Measurements from ENCODE around the gene THEM5. TPM values are rescaled to one million over a fixed set of nuclear protein-coding genes. Genes with fewer than 3 reads are reported as not detected.

Gene THEM5
- polyA plus RNA-seq, 1 donor (not counting 4 experiments of a cell fraction or from before 2014, with no cell fraction given), result 0.18 TPM

DNA sequence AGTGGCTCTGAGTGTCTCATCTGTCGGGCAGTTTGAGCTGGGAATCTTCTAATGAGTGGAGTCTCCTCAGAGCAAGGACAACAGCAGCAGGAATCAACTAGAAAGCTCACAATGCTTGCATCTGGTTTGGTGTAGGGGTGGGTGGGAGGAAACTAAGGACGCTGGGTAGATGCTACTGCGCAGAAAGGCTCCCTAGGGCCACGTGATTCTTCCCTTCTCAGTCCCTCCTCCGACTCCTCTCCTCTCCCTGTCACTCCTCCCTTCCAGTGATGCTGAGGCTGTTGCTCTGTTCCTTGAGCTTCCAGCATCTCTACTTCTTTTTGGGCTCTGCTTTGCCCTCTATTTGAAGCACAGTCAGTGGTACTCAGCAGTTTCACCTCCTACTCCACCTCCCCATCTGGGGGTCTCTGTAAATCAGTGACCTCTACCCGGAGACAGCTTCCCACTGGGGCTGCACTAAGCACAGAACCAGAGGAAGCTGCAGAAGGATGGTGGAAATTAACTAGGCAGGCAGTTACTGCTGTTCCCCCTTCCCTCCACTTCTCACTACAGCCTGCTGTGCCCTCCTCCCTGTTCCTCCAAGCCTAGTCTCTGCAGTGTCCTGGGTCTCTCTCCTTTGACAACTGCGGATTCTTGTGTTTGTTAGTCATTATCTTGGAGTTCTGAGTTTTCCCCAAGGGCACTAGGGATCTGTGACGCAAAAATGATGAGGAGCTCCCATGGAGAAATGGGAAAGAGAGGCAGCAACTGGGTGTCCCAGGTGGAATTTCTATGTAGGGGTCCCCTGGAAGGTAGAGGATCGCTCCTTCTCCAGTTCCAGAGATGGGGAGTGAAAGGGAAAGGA, 54.1 kb downstream of the THEM5 start:
- dilution Hi-C loops (cut with MboI; ENCODE audit: extremely low pct_ligation_motif_present, low sequenced_read_pairs), result no loop called here
- H3K27me3 ChIP-seq (ENCODE audit: control insufficient read depth, extremely low read depth, insufficient read depth, low read length), result peaks cover 22% of the 10 kb centered on the region

DNA sequence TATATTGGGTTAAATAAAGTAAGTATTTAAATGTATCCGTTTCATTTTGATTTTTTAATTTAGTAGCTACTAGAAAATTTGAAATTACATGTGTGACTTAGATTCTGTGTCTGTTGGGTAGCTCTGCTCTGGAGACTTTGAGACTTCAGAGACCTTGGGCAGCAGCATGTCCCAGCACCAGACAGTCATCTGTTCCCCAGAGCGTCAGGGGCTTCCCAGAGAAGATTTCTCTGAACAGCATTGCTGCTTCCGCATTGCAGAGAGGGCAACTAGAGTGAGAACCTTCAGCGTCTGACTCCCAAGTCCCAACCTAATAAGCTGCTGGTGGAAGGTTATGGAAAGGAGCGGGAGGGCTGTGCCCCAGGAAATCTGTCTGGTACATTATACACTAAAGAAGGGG, 54.9 kb downstream of the THEM5 start:
- H3K4me3 ChIP-seq (ENCODE audit: control insufficient read depth in 2 of 3, extremely low read depth in 1 of 3, insufficient read depth in 2 of 3, low read depth in 1 of 3, low read length in 3 of 3), result no peak overlapping the region
- H2AFZ ChIP-seq (ENCODE audit: control insufficient read depth, low read length), result no peak overlapping the region
- FAIRE-seq (no peak), DNase-seq (ENCODE audit: low read depth, low spot score) (no peak)
- H3K9me1 ChIP-seq (ENCODE audit: control insufficient read depth, extremely low read depth, insufficient read depth, low read length), result no peaks in the 10 kb centered on the region
- H3K27ac ChIP-seq (ENCODE audit: control insufficient read depth, insufficient read depth, low read length), result no peak overlapping the region
- H3K9me3 ChIP-seq (ENCODE audit: control insufficient read depth, low read depth, low read length), result no peaks in the 10 kb centered on the region
- H3K79me2 ChIP-seq (ENCODE audit: control insufficient read depth, insufficient read depth, low read length), result no peaks in the 10 kb centered on the region
- H3K27me3 ChIP-seq (ENCODE audit: control insufficient read depth, extremely low read depth, insufficient read depth, low read length), result peaks cover 15% of the 10 kb centered on the region
- TF ChIP-seq EZH2 (IDR thresholded peaks at IDR 0.05; ENCODE audit: low read length), result no peak
- TF ChIP-seq, protein P1, sequence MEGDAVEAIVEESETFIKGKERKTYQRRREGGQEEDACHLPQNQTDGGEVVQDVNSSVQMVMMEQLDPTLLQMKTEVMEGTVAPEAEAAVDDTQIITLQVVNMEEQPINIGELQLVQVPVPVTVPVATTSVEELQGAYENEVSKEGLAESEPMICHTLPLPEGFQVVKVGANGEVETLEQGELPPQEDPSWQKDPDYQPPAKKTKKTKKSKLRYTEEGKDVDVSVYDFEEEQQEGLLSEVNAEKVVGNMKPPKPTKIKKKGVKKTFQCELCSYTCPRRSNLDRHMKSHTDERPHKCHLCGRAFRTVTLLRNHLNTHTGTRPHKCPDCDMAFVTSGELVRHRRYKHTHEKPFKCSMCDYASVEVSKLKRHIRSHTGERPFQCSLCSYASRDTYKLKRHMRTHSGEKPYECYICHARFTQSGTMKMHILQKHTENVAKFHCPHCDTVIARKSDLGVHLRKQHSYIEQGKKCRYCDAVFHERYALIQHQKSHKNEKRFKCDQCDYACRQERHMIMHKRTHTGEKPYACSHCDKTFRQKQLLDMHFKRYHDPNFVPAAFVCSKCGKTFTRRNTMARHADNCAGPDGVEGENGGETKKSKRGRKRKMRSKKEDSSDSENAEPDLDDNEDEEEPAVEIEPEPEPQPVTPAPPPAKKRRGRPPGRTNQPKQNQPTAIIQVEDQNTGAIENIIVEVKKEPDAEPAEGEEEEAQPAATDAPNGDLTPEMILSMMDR (optimal IDR thresholded peaks at IDR 0.05 in 1 of 3, IDR thresholded peaks at IDR 0.05 in 1 of 3, conservative IDR thresholded peaks at IDR 0.05 in 1 of 3; ENCODE audit: extremely low read depth in 1 of 3, insufficient read depth in 2 of 3, low read length in 3 of 3), result no peak
- dilution Hi-C loops (cut with MboI; ENCODE audit: extremely low pct_ligation_motif_present, low sequenced_read_pairs), result no loop called here
- no peak overlapping the region for H3K9ac ChIP-seq (ENCODE audit: control insufficient read depth, extremely low read depth, insufficient read depth, low read length)
- no peaks in the 10 kb centered on the region for H4K20me1 ChIP-seq (ENCODE audit: control insufficient read depth, extremely low read depth, insufficient read depth, low read length)
- no peaks in the 10 kb centered on the region for H3K36me3 ChIP-seq (ENCODE audit: control insufficient read depth in 2 of 2, extremely low read depth in 1 of 2, insufficient read depth in 2 of 2, low read length in 2 of 2)
- H3K4me1 ChIP-seq (ENCODE audit: control insufficient read depth, extremely low read depth, insufficient read depth, low read length), result peaks cover 8% of the 10 kb centered on the region
- H3K4me2 ChIP-seq (ENCODE audit: control insufficient read depth, extremely low read depth, insufficient read depth, low read depth, low read length), result no peak overlapping the region

More for the DNA sequence above, 54.1 kb downstream of the THEM5 start:
- no peak overlapping the region for H2AFZ ChIP-seq (ENCODE audit: control insufficient read depth, low read length)
- no peak overlapping the region for H3K4me2 ChIP-seq (ENCODE audit: control insufficient read depth, extremely low read depth, insufficient read depth, low read depth, low read length)
- H3K27ac ChIP-seq (ENCODE audit: control insufficient read depth, insufficient read depth, low read length), result no peak overlapping the region
- no peak overlapping the region for H3K4me3 ChIP-seq (ENCODE audit: control insufficient read depth in 2 of 3, extremely low read depth in 1 of 3, insufficient read depth in 2 of 3, low read depth in 1 of 3, low read length in 3 of 3)
- no peak overlapping the region for H3K9ac ChIP-seq (ENCODE audit: control insufficient read depth, extremely low read depth, insufficient read depth, low read length)
- H3K9me1 ChIP-seq (ENCODE audit: control insufficient read depth, extremely low read depth, insufficient read depth, low read length), result no peaks in the 10 kb centered on the region
- H3K36me3 ChIP-seq (ENCODE audit: control insufficient read depth in 2 of 2, extremely low read depth in 1 of 2, insufficient read depth in 2 of 2, low read length in 2 of 2), result no peaks in the 10 kb centered on the region
- H3K4me1 ChIP-seq (ENCODE audit: control insufficient read depth, extremely low read depth, insufficient read depth, low read length), result peaks cover 8% of the 10 kb centered on the region
- no peak for FAIRE-seq
- TF ChIP-seq EZH2 (IDR thresholded peaks at IDR 0.05; ENCODE audit: low read length), result no peak
- no peak for DNase-seq (ENCODE audit: low read depth, low spot score)
- no peaks in the 10 kb centered on the region for H3K79me2 ChIP-seq (ENCODE audit: control insufficient read depth, insufficient read depth, low read length)
- H3K9me3 ChIP-seq (ENCODE audit: control insufficient read depth, low read depth, low read length), result no peaks in the 10 kb centered on the region
- no peaks in the 10 kb centered on the region for H4K20me1 ChIP-seq (ENCODE audit: control insufficient read depth, extremely low read depth, insufficient read depth, low read length)

Small RNA genes lying within 50 kb of the gene (small RNA-seq; reads per million reads assigned to genes)
- gene RF00019 (ENCODE audit: insufficient read length in 3 of 3, low read depth in 3 of 3, low replicate concordance in 1 of 3), result 0 reads per million in 3 experiments

Other genes with a start within 250 kb of the THEM5 start
- gene SNX27, start 241.7 kb downstream of the THEM5 start, polyA plus RNA-seq, result 10.2 to 17.3 TPM (median 15.7 TPM) in 3 replicates
- not detected in 3 replicates for gene CELF3, start 136.9 kb downstream of the THEM5 start, polyA plus RNA-seq
- not detected in 3 replicates for gene RIIAD1, start 132.2 kb downstream of the THEM5 start, polyA plus RNA-seq
- 73.7 to 125 TPM (median 75.0 TPM) in 3 replicates for gene MRPL9, start 90.2 kb downstream of the THEM5 start, polyA plus RNA-seq
- gene TDRKH, start 63.2 kb downstream of the THEM5 start, polyA plus RNA-seq, result 7.1 to 10.4 TPM (median 9.7 TPM) in 3 replicates
- not detected in 3 replicates for gene LINGO4, start 48.3 kb downstream of the THEM5 start, polyA plus RNA-seq
- 0.05 to 0.13 TPM (median 0.12 TPM) in 3 replicates for gene RORC, start 21.9 kb downstream of the THEM5 start, polyA plus RNA-seq
- 0.05 to 0.08 TPM (median 0.05 TPM) in 3 replicates for gene C2CD4D, start 13.9 kb downstream of the THEM5 start, polyA plus RNA-seq
- gene THEM4, start 55.8 kb upstream of the THEM5 start, polyA plus RNA-seq, result 20.1 to 23.3 TPM (median 20.2 TPM) in 3 replicates
- 762 to 1,688 TPM (median 1,061 TPM) in 3 replicates for gene S100A10, start 140.1 kb upstream of the THEM5 start, polyA plus RNA-seq
- gene S100A11, start 183.3 kb upstream of the THEM5 start, polyA plus RNA-seq, result 3,230 to 4,658 TPM (median 4,125 TPM) in 3 replicates
- 0.08 TPM in 1 of 3 replicates, not detected in the others for gene TCHHL1, start 235.4 kb upstream of the THEM5 start, polyA plus RNA-seq